Subcutaneous abdominal adipose tissue (tissue), 5 donors: ENCODE measurements around the gene FOXP3.

ENCODE experiments used
- H3K27ac ChIP-seq: one replicate; pipeline ENCODE4 v1.7.0; 2013; ENCODE audit warnings: low read depth, mild to moderate bottlenecking, inconsistent platforms, low read length, moderate library complexity
- H3K27me3 ChIP-seq, 5 donors: one replicate each; pipeline ENCODE4 v1.7.0; 2013; ENCODE audit warnings: low read length in 5 of 5, inconsistent platforms in 1 of 5; ENCODE audit not compliant: control insufficient read depth in 5 of 5, insufficient read depth in 4 of 5
- H3K36me3 ChIP-seq, 5 donors: one replicate each; pipeline ENCODE4 v1.7.0; 2013; ENCODE audit warnings: low read length in 5 of 5; ENCODE audit not compliant: control insufficient read depth in 5 of 5, insufficient read depth in 5 of 5
- H3K4me1 ChIP-seq, 5 donors: one replicate each; pipeline ENCODE4 v1.7.0; 2013; ENCODE audit warnings: low read length in 5 of 5, mild to moderate bottlenecking in 3 of 5, moderate library complexity in 1 of 5; ENCODE audit not compliant: control insufficient read depth in 5 of 5, insufficient read depth in 5 of 5
- H3K4me3 ChIP-seq, 5 donors: one replicate each; pipeline ENCODE4 v1.7.0; 2013; ENCODE audit warnings: low read length in 5 of 5, low read depth in 1 of 5
- H3K9ac ChIP-seq, 5 donors: one replicate each; pipeline ENCODE4 v1.7.0; 2013; ENCODE audit warnings: low read length in 5 of 5, mild to moderate bottlenecking in 4 of 5, moderate library complexity in 3 of 5
- H3K9me3 ChIP-seq, 5 donors: one replicate each; pipeline ENCODE4 v1.7.0; 2013; ENCODE audit warnings: low read length in 5 of 5; ENCODE audit not compliant: control insufficient read depth in 5 of 5
- donor health status: healthy.
- donor health status: healthy.
- donor health status: healthy.
- donor health status: healthy.
- donor health status: healthy.

The FOXP3 gene

DNA sequence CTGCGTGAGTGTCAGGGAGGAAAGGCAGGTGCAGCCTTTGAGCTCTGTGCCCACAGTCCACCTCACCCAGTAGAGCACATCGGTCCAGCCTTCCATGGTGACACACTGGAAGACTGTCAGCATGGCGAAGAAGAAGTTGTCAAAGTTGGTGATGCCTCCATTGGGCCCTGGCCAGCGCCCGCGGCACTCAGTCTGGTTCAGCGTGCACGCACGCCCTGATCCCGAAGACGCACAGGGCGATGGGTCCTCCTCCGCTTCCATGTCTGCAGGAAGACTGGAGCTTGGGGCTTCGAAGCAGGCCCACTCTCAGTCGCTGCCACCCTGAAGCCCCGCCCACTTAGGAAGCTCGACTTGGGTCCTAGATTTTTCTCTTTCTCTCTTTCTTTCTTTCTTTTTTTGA, 36.3 kb downstream of the FOXP3 start:
- Histone ChIP-seq H3K27ac (no peak overlapping the region), H3K9ac (no peak overlapping the region), H3K36me3 (no peaks in the 10 kb centered on the region), H3K4me1 (peaks cover 0 to 13% (median 4%) of the 10 kb centered on the region in 5 donors), H3K4me3 (no peak overlapping the region), H3K9me3 (peaks cover 0 to 13% (median 4%) of the 10 kb centered on the region in 5 donors), H3K27me3 (peaks cover 0 to 24% (median 11%) of the 10 kb centered on the region in 5 donors)

GRCh38 chrX:49227726-49228125, 36.8 kb downstream of the FOXP3 start:
- Histone ChIP-seq H3K36me3 (no peaks in the 10 kb centered on the region), H3K27me3 (peaks cover 0 to 24% (median 15%) of the 10 kb centered on the region in 5 donors), H3K4me1 (peaks cover 0 to 13% (median 4%) of the 10 kb centered on the region in 5 donors)

GRCh38 chrX:49226946-49227345, 37.6 kb downstream of the FOXP3 start:
- Histone ChIP-seq H3K9ac (no peak overlapping the region), H3K4me3 (no peak overlapping the region), H3K36me3 (no peaks in the 10 kb centered on the region), H3K27me3 (peaks cover 0 to 27% (median 21%) of the 10 kb centered on the region in 5 donors), H3K27ac (no peak overlapping the region), H3K4me1 (peaks cover 0 to 13% (median 4%) of the 10 kb centered on the region in 5 donors), H3K9me3 (peaks cover 0 to 13% (median 4%) of the 10 kb centered on the region in 5 donors)

More at GRCh38 chrX:49227726-49228125, 36.8 kb downstream of the FOXP3 start:
- no peak overlapping the region for H3K9ac ChIP-seq
- H3K9me3 ChIP-seq = peaks cover 0 to 13% (median 4%) of the 10 kb centered on the region in 5 donors
- no peak overlapping the region for H3K4me3 ChIP-seq
- H3K27ac ChIP-seq = no peak overlapping the region

- Histone ChIP-seq H3K36me3 (no peaks in the 10 kb centered on the region), H3K9me3 (peaks cover 0 to 13% (median 4%) of the 10 kb centered on the region in 5 donors), H3K4me3 (no peak overlapping the region), H3K4me1 (peaks cover 0 to 9% (median 4%) of the 10 kb centered on the region in 5 donors), H3K27me3 (peaks cover 0 to 27% (median 21%) of the 10 kb centered on the region in 5 donors), H3K27ac (no peak overlapping the region), H3K9ac (no peak overlapping the region)
Measured at GRCh38 chrX:49225858-49226257, 38.7 kb downstream of the FOXP3 start.

DNA sequence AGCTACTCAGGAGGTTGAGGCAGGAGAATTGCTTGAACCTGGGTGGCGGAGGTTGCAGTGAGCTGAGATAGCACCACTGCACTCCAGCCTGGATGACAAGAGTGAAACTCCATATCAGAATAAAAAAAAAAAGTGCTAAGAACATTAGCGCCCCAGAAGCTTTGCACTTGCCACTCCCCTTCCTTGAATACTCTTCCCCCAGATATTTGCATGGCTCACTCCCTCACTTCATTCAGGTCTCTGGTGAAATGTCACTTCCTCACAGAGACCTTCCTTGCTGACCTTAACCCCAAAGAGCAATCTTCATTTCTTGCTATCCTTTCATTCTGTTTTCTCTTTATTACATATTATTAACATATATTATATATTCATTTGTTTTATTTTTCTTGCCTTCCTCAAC, 42.6 kb downstream of the FOXP3 start:
- H3K9ac ChIP-seq = no peak overlapping the region
- H3K36me3 ChIP-seq = no peaks in the 10 kb centered on the region
- peaks cover 0 to 31% (median 20%) of the 10 kb centered on the region in 5 donors for H3K27me3 ChIP-seq
- H3K9me3 ChIP-seq = peaks cover 0 to 3% (median 0%) of the 10 kb centered on the region in 5 donors
- no peak overlapping the region for H3K27ac ChIP-seq
- no peaks in the 10 kb centered on the region for H3K4me1 ChIP-seq
- no peak overlapping the region for H3K4me3 ChIP-seq

GRCh38 chrX:49220100-49220499, 44.4 kb downstream of the FOXP3 start:
- H3K4me3 ChIP-seq = no peak overlapping the region
- no peaks in the 10 kb centered on the region for H3K4me1 ChIP-seq
- no peaks in the 10 kb centered on the region for H3K36me3 ChIP-seq
- no peak overlapping the region for H3K27ac ChIP-seq
- H3K9me3 ChIP-seq = no peaks in the 10 kb centered on the region
- H3K9ac ChIP-seq = no peak overlapping the region
- peaks cover 0 to 28% (median 16%) of the 10 kb centered on the region in 5 donors for H3K27me3 ChIP-seq

GRCh38 chrX:49214996-49215526, 49.4 kb downstream of the FOXP3 start:
- H3K4me1 ChIP-seq = no peaks in the 10 kb centered on the region

GRCh38 chrX:49214416-49214815, 50.1 kb downstream of the FOXP3 start:
- Histone ChIP-seq H3K27ac (no peak overlapping the region), H3K9me3 (no peaks in the 10 kb centered on the region), H3K27me3 (peaks cover 0 to 32% (median 19%) of the 10 kb centered on the region in 5 donors), H3K4me3 (no peak overlapping the region), H3K9ac (no peak overlapping the region), H3K4me1 (no peaks in the 10 kb centered on the region), H3K36me3 (no peaks in the 10 kb centered on the region)

More at GRCh38 chrX:49214996-49215526, 49.4 kb downstream of the FOXP3 start:
- Histone ChIP-seq H3K4me3 (no peak overlapping the region), H3K36me3 (no peaks in the 10 kb centered on the region), H3K9ac (no peak overlapping the region), H3K9me3 (no peaks in the 10 kb centered on the region), H3K27me3 (peaks cover 0 to 25% (median 15%) of the 10 kb centered on the region in 5 donors), H3K27ac (no peak overlapping the region)

- H3K4me1 ChIP-seq = no peaks in the 10 kb centered on the region
- peaks cover 0 to 36% (median 22%) of the 10 kb centered on the region in 5 donors for H3K27me3 ChIP-seq
- H3K9me3 ChIP-seq = no peaks in the 10 kb centered on the region
- no peak overlapping the region for H3K4me3 ChIP-seq
- H3K9ac ChIP-seq = no peak overlapping the region
- no peaks in the 10 kb centered on the region for H3K36me3 ChIP-seq
- no peak overlapping the region for H3K27ac ChIP-seq
Measured at GRCh38 chrX:49212861-49213260, 51.6 kb downstream of the FOXP3 start.

- Histone ChIP-seq H3K4me3 (no peak overlapping the region), H3K9me3 (no peaks in the 10 kb centered on the region), H3K27ac (no peak overlapping the region), H3K27me3 (peaks cover 0 to 31% (median 22%) of the 10 kb centered on the region in 5 donors), H3K36me3 (no peaks in the 10 kb centered on the region), H3K9ac (no peak overlapping the region), H3K4me1 (no peaks in the 10 kb centered on the region)
Measured at GRCh38 chrX:49212209-49212608, 52.3 kb downstream of the FOXP3 start.
